Stimulated activated CD8-positive, alpha-beta memory T cell treated with anti-CD3 and anti-CD28 coated beads, Interleukin-15, amount 100 ng/mL, for 1 hour (primary cell): ENCODE data around the gene NMD3.

Source experiments
- DNase-seq: peaks from one replicate; pipeline ENCODE4 v3.0.0-alpha.2; 2020; ENCODE audit warnings: low read depth

NMD3 gene

GRCh38 chr3:161284989-161285388 is 63.9 kb downstream of the NMD3 start:
- DNase-seq: no peak

GRCh38 chr3:161289174-161289573 is 68.1 kb downstream of the NMD3 start:
- DNase-seq: no peak

GRCh38 chr3:161291191-161291901 is 70.2 kb downstream of the NMD3 start:
- DNase-seq: no peak

- DNase-seq: no peak
Measured at GRCh38 chr3:161293381-161293780, 72.3 kb downstream of the NMD3 start.

- DNase-seq: no peak
Measured at GRCh38 chr3:161295325-161295724, 74.2 kb downstream of the NMD3 start.

GRCh38 chr3:161296814-161297213 is 75.7 kb downstream of the NMD3 start:
- DNase-seq: no peak
